NT2/D1 (cell line): ENCODE data around the gene C1S.

Experiments used
- SUZ12 ChIP-seq: IDR thresholded peaks from 2 replicates; pipeline ENCODE4 v1.6.1; 2011; ENCODE audit not compliant: insufficient read length, insufficient read depth; ENCODE audit errors: extremely low read depth
- YY1 ChIP-seq: IDR thresholded peaks from 2 replicates; pipeline ENCODE4 v1.6.1; 2011; ENCODE audit not compliant: insufficient read length, insufficient read depth
- ZNF274 ChIP-seq: IDR thresholded peaks from 2 replicates; pipeline ENCODE4 v1.6.1; 2011; ENCODE audit warnings: mild to moderate bottlenecking, low read depth, low read length

GRCh38 chr12:7093892-7094291 lies 33.4 kb downstream of the C1S start:
- TF ChIP-seq ZNF274 (no peak), SUZ12 (no peak), YY1 (no peak)
